Stimulated activated CD8-positive, alpha-beta memory T cell treated with anti-CD3 and anti-CD28 coated beads, Interleukin-4, amount 100 ng/mL, for 48 hours (primary cell): ENCODE data around the gene RNF217.
A peak's percentile ranks its signal among the peaks of the same experiment; 100 is the strongest.
"Not testable (repeated sequence)": the region's sequence is repeated elsewhere in the genome, so short reads cannot be mapped to it uniquely, and the experiment has no call there.

Experiments used
- DNase-seq: peaks from one replicate; pipeline ENCODE4 v3.0.0-alpha.2; 2020

RNF217 gene

GRCh38 chr6:125066964-125067363 is 104.7 kb downstream of the RNF217 start:
- no peak for DNase-seq

GRCh38 chr6:125067552-125067951 is 105.3 kb downstream of the RNF217 start:
- DNase-seq: no peak

DNA sequence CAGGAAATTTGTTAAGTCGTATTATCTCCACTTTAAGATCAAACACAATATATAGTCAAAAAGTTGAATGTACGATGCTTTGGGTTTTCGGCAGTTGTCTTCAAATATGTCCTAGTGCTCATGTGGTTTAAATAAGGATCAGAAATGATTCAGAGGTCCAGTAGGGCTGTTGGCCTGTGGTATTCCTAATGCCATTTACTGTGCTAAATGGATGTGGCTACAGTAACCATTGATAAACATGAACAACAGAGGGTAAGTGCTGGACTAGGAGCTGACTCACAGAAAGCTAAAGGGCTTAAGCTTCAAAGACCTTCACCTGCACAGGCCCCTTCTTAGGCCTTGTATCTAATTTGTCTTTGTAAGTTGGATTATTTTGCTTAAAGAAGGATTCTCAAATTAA is 110.8 kb downstream of the RNF217 start:
- no peak for DNase-seq

DNA sequence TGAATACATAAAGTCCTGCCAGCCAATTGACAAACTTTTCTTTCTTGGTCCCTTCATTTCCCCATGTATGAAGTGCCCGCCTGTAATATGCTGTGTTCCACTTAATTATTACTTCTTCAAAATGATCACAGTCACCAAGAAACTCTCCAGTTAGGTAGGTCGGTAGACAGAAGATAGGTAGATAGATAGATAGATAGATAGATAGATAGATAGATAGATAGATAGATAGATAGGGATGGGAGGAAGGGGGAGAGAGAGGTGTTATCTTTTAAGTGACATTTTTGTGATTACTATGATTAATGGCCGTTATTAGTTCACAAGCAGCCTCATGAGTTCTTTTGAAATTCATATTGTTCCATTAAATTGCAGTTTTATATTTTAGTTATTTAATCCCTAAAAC is 111.9 kb downstream of the RNF217 start:
- DNase-seq: no peak

GRCh38 chr6:125075073-125075472 is 112.8 kb downstream of the RNF217 start:
- DNase-seq: not testable (repeated sequence)

DNA sequence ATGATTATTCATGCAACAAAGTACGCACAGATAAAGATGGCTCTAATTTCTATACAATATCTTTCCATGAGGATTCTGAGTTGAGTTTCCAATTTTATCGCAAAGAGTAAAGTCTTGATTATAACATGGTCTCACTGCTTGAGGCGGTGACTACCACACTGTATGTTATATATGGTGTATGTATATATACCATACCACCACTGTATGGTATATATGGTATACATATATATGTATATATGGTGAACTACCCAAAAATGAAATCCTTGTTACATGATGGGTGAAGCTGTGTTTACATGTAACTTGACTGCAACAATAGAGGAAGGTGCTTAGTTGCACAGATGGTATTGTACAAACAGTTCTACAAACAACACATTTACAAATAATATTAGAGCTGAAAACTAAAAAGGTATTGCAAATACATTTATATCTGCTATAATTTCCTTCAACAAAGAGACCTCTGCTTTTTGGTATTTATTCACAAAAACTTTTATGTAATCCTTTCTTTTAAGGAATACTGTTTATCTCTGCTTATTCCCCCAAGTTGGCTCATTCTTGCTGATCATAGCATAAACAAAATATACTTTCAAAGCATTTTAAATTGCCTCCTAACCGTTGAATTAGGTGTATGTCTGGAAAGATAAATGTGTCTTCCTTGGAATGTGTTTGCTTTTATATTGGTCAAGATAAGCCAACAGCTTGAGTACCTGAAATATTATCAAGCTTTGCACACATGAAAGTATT is 113.7 kb downstream of the RNF217 start:
- no peak for DNase-seq

GRCh38 chr6:125076482-125076742 is 114.2 kb downstream of the RNF217 start:
- DNase-seq: no peak

- DNase-seq: no peak
Observed at GRCh38 chr6:125077453-125077852, 115.2 kb downstream of the RNF217 start.

DNA sequence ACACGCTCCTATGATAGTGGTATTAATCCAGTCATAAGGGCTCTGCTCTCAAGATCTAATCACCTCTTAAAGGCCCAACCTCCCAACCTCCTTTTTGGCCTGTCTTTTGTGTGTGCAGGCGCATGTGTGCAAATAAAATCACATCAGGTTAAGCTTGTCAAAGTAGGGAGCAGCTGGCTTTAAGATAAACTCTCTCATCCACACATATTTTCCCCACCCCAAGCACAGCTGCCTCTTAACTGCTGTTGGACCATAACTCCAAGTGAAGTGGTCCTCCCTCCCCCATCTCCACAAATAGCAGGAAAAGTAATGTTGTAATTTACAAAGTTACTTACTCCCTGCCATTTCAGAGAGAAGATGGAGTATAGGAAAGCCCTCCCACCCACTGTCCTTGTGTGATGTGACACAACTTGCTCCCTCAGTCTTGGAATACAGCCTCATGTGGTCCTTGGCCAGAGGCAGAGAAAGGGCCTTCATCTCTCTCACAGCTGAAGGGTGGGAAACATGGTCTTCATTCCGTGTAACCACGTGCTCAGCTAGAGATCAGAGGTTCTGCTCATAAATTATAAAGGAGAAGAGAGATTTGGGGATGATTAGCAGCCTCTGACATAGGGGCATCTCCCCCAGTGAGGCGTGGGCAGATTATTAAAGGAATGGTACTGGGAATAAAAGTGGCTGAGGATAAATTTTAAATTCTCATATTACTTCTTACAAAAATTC is 116.5 kb downstream of the RNF217 start:
- no peak for DNase-seq

DNA sequence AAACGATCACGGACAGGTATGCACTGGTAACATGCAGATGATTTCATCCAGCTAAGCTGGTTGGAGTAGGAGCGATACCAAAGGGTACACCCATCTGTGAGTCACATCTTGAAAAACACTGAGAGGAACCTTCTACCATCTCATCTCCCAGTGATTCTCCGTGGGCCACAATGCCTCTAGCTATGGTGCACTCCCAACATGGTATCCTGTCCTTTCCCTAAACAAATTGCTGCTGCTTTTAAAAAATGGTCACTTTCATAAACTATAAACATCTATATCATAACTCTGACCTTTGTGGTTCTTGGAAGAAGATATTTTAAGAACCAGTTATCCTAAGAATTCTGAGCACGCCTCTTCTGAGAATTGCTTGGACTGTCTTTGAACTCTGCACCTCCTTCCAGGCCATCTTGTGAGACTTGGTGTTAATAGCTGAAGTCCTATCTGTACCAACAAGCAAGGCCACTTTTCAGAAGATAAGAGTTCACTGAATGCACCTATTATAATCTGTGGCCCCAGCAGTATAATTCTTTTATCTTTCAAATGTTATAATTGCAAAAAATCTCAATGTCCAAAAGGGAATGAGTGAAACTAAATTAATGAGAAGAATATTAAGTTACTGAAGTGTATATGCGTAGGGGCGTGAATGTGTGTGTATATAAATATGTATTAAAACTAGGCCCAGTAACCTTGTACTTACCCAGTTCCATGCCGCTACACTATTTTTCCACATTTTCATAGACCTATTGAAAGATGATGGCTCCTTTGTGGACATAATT is 120.9 kb downstream of the RNF217 start:
- DNase-seq: no peak

- DNase-seq: no peak
Observed at GRCh38 chr6:125083684-125083990, 121.4 kb downstream of the RNF217 start.

- no peak for DNase-seq
Observed at GRCh38 chr6:125086716-125087115, 124.5 kb downstream of the RNF217 start.

- no peak for DNase-seq
Observed at GRCh38 chr6:125088963-125089362, 126.7 kb downstream of the RNF217 start.

DNA sequence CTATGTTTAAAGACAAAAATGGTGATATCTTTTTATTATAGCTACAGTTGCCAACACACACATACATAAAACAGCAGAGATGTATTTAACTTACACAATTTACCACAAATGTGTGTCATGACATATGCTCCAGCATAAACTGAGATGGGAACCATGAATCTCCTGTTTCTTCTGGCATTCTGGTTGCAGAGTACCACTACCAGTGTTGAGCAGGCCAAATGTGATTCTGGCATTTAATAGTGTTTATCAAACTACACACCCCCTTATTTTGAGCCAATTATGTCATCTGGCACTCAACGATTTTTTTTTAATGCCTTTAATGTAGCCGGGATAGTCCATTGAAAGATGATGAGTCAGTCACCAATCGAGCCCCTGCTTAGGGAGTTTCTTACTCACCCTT is 132.3 kb downstream of the RNF217 start:
- no peak for DNase-seq

DNA sequence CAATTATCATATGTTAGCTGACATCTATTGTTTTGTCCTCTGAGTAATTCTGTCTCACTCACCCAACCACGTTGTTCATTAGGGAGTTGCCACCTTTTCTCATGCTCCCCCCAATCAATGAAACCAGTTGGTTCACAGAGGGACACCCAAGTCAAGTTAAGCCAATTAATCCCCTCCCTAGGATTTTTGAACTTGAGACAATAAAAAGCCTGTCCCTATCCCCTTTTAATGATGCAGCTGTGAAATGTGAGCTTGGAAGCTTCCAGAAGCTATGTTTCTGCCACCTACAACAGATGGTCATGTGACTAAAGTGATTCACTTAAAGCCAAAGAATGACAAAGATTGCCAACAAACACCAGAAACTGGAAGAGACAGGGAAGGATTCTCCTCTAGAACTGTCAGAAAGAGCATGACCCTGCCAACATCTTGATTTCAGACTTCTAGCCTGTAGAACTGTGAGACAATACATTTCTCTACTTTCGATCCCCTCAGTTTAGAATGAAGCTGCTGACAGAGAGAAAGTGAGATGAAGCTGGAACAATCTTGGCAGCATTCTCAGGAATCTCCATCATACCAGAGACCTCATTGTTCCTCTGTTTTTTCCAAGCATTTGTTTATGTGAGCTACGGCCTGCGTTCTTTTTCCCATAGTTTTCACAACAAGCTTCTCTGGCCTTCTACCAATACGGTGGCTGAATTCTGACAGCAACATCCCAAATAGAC is 133.5 kb downstream of the RNF217 start:
- no peak for DNase-seq

- DNase-seq: no peak
Observed at GRCh38 chr6:125097186-125097585, 134.9 kb downstream of the RNF217 start.

- no peak for DNase-seq
Observed at GRCh38 chr6:125098253-125098652, 136.0 kb downstream of the RNF217 start.

- DNase-seq: peak; percentile 28
Observed at GRCh38 chr6:125099211-125100073, 137.2 kb downstream of the RNF217 start.

DNA sequence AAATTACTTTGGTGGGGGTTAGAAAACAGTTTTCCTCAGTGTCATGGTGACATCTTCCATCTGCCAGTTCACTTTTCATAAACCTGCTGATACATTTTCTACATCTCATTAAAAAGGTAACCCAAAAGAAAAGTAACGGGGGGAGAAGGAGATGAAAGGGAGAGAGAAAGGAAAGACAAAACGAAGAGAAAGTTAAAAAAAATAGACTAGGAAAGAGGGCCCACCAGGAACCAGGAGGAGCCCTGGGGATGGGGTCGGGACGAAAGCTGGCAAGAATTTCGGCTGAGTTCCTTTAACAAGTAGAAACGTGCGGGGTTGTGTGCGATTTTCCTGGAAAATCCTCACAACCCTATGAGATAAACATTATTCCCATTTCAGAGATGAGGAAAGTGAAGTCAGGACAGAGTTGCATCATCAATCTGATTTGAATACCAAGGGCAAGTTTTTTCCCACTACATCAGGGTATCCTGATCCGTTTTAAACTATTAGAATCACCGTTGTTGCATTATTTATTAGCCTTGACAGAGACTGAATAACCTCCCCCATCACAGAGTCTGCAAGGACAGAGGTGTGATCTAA is 137.9 kb downstream of the RNF217 start:
- no peak for DNase-seq

DNA sequence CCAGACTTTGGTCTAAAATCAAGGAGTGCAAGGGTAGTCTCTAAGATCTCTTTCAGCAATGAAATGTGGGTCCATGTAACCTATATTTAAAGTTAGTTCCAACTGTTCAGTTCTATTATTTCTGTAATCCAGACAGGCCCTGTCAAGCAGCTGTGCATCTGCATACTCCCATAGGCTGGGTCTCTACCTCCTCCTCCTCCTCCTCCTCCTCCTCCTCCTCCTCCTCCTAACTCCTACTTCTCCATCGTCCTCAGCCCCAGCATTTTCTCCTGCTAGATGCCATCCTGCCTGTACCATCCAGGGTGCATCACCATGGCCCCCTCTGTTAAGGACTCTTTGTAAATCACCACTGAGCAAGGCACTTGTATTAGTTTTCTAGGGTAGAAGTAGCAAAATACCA is 138.9 kb downstream of the RNF217 start:
- no peak for DNase-seq

DNA sequence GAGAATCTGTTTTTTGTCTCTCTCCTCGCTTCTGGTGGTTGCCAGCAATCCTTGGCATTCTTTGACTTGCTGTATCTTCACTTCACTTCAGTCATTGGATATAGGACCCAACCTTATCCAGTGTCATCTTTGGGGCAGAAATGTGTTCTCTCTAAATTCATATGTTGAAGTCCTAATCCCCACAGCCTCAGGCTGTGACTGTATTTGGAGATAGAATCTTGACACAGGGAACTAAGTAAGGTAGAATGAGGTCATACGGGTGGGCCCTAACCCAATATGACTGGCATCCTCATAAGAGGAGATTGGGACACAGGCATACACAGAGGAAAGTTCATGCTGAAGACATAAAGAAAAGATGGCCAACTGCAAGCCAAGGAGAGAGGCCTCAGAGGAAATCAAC is 139.4 kb downstream of the RNF217 start:
- DNase-seq: no peak

DNA sequence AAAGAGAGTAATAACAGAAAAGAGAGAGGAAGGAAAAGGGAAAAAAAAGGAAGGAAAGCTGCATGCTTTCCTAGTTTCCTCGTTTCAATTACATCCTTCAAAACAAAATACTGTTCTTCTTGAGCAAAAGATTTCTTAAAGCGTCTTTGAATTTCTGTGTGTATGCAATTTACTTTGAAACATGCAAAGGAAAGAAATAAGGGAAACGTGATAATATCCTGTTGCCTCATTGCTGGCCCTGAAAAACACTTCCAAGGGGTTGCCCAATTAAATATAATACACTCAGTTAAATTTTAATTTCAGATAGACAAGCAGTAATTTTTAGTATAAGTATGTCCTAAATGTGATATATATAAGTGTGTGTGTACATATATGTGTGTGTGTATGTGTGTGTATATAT is 140.2 kb downstream of the RNF217 start:
- DNase-seq: no peak
